ENCODE measurements around the gene EME2.

GRCh38 chr16:1808691-1809090 lies 36.1 kb downstream of the EME2 start:
- TF ChIP-seq ZNF274 (IDR thresholded peaks at IDR 0.05; ENCODE audit: low read depth, low read length) (no peak), YY1 (IDR thresholded peaks at IDR 0.05; ENCODE audit: insufficient read depth, insufficient read length) (no peak), SUZ12 (IDR thresholded peaks at IDR 0.05; ENCODE audit: extremely low read depth, insufficient read depth, insufficient read length) (no peak)
